Ramos (cell line): ENCODE data around the gene ID2.
"Not testable (repeated sequence)": the region's sequence is repeated elsewhere in the genome, so short reads cannot be mapped to it uniquely, and the experiment has no call there.

Source experiments
- in situ Hi-C: fragments of 300-500 bp; cut with MboI; formaldehyde crosslinking; loops from one replicate; pipeline ENCODE4 v1.14.3; 2022; ENCODE audit warnings: low sequenced_read_pairs; ENCODE audit not compliant: unreplicated experiment

Gene ID2

GRCh38 chr2:8719528-8719927 lies 37.7 kb downstream of the ID2 start:
- in situ Hi-C loops: no loop called here

GRCh38 chr2:8720741-8721140 lies 38.9 kb downstream of the ID2 start:
- in situ Hi-C loops: no loop called here

GRCh38 chr2:8721410-8721809 lies 39.6 kb downstream of the ID2 start:
- in situ Hi-C loops: no loop called here

- in situ Hi-C loops: no loop called here
These were observed 41.1 kb downstream of the ID2 start for GRCh38 chr2:8722986-8723385.

DNA sequence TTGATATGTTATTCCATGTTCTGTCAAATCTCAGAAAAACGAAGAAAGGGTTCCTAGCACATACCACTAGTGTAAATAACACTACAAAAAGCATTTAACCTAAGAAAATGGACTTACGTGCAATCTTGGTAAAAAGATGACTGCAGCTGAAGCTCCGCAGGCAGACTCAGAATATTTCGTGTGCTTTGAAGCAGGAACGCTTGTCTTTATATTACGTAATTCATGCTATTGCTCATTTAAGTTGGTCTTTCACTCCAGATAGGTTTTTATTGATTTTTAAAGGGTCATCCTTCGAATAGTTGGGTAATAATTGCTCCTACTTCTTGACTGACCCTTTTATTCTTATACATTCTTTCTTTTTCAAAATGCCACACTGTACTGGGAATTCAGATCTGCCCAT lies 44.0 kb downstream of the ID2 start:
- in situ Hi-C loops: no loop called here

DNA sequence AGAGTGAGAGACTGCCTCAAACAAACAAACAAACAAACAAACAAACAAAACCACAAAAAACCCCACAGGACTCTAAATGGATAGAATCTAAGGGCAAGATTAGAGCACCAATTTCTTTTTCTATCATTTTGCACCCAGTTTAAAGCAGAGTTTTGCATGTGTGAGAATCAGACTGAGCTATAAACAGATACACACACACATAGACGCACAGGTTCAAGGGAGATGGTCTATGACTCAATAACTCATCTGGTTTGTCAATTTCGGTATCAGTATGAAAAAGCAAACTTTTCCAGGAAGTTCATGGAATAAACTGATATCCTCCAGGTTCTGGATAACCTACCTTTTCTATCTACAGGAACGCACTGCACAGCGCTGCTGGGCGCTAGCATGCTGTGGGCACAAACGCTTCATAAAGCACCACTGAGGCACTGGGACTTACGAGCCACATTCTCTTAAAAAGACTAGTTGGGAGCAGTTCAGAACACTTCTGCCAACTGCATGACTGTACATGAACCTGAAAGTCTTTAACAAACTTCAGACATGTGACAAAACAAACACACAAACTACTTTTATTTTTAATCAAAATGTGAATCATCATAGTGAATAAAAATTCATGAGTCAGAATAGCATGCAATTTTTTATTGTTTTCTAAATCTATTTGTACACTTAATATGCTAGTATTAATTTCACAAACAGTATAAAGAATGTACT lies 46.6 kb downstream of the ID2 start:
- in situ Hi-C loops: no loop called here

DNA sequence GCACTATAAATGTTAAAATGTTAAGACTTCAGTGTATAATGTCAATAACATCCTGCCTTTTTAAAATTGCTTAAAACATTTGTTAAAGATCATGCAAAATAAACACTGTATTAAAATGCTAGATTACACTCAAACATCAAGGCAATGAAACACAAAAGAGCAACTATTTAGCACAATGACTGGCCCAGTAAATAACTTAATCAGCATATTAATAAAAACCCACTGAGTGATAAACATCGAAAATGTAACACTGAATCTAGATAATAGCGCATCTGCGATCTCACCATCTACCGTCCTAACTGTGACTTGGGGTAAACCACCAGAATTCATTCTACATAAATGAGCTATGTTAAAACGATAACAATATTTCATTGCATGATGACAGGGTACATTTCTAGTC lies 47.2 kb downstream of the ID2 start:
- in situ Hi-C loops: not testable (repeated sequence)

- in situ Hi-C loops: no loop called here
These were observed 48.1 kb downstream of the ID2 start for GRCh38 chr2:8729939-8730338.

- in situ Hi-C loops: no loop called here
These were observed 50.7 kb downstream of the ID2 start for GRCh38 chr2:8732601-8733000.
